ENCODE measurements around the gene SLC39A6.

Gene SLC39A6

DNA sequence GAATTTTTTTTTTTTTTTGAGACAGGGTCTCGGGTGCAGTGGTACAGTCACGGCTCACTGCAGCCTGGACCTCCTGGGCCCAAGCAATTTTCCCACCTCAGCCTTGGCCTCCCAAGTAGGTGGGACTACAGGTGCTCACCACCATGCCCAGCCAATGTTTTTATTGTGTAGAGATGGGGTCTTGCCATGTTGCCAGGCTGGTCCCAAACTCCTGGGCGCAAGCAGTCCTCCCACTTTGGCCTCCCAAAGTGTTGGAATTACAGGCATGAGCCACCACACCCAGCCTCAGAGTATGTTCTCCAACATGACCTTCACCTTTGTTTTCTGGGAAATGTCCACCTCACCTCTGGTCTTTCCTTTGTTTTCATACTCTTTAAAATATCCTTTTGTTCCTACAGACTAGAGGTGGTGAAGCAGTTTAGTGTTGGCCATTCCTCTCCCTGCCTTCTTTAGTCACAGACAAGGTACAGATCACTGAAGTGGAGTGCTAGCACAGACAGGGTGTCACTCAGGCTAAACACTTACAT lies 38.6 kb upstream of the SLC39A6 start:
- Histone ChIP-seq H3F3A (ENCODE audit: low read depth) (no peaks in the 10 kb centered on the region), H3K4me2 (ENCODE audit: low read depth, low read length, poor library complexity, severe bottlenecking) (no peak overlapping the region), H3K4me3 (ENCODE audit: low read length, poor library complexity, severe bottlenecking) (no peak overlapping the region), H3K27me3 (ENCODE audit: insufficient read depth, low read length, poor library complexity, severe bottlenecking) (no peaks in the 10 kb centered on the region), H3K79me2 (ENCODE audit: insufficient read depth, low read length) (no peaks in the 10 kb centered on the region), H3K36me3 (ENCODE audit: insufficient read depth, low read length) (peaks cover 79% of the 10 kb centered on the region), H3K9me2 (replicated peaks; ENCODE audit: low read depth, low read length) (no peaks in the 10 kb centered on the region), H3K9ac (ENCODE audit: low read depth, low read length, poor library complexity, severe bottlenecking) (no peak overlapping the region), H3K9me3 (ENCODE audit: insufficient read depth, low read depth, low read length) (no peaks in the 10 kb centered on the region), H2AFZ (ENCODE audit: low read length) (no peak overlapping the region), H4K20me1 (ENCODE audit: insufficient read depth, low read length, poor library complexity, severe bottlenecking) (no peaks in the 10 kb centered on the region), H3K4me1 (ENCODE audit: insufficient read depth, low read length, poor library complexity, severe bottlenecking) (no peaks in the 10 kb centered on the region)
- TF ChIP-seq, protein P1, sequence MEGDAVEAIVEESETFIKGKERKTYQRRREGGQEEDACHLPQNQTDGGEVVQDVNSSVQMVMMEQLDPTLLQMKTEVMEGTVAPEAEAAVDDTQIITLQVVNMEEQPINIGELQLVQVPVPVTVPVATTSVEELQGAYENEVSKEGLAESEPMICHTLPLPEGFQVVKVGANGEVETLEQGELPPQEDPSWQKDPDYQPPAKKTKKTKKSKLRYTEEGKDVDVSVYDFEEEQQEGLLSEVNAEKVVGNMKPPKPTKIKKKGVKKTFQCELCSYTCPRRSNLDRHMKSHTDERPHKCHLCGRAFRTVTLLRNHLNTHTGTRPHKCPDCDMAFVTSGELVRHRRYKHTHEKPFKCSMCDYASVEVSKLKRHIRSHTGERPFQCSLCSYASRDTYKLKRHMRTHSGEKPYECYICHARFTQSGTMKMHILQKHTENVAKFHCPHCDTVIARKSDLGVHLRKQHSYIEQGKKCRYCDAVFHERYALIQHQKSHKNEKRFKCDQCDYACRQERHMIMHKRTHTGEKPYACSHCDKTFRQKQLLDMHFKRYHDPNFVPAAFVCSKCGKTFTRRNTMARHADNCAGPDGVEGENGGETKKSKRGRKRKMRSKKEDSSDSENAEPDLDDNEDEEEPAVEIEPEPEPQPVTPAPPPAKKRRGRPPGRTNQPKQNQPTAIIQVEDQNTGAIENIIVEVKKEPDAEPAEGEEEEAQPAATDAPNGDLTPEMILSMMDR (conservative IDR thresholded peaks at IDR 0.05; ENCODE audit: low read length): no peak
- no peak for TF ChIP-seq EZH2phosphoT487 (IDR thresholded peaks at IDR 0.05; ENCODE audit: borderline replicate concordance)

DNA sequence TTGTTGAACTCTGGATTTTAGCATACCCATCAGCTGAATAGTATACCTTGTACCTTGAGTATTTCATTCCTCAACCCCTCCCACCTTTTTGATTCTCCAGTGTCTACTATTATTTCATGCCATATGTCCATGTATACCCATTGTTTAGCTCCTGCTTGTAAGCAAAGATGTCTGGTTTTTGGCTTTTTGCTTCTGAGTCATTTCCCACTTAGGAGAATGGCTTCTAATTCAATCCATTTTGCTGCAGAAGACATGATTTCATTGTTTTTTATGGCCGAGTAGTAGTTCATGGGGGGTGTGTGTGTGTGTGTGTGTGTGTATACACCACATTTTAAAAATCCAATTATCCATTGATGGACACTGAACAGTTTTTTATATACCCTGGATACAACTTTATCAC lies 33.8 kb upstream of the SLC39A6 start:
- no peak overlapping the region for H2AFZ ChIP-seq (ENCODE audit: low read length)
- H3K79me2 ChIP-seq (ENCODE audit: insufficient read depth, low read length): no peaks in the 10 kb centered on the region
- TF ChIP-seq EZH2phosphoT487 (IDR thresholded peaks at IDR 0.05; ENCODE audit: borderline replicate concordance): no peak
- H3K9ac ChIP-seq (ENCODE audit: low read depth, low read length, poor library complexity, severe bottlenecking): no peak overlapping the region
- no peaks in the 10 kb centered on the region for H3K9me3 ChIP-seq (ENCODE audit: insufficient read depth, low read depth, low read length)
- H3K4me1 ChIP-seq (ENCODE audit: insufficient read depth, low read length, poor library complexity, severe bottlenecking): no peaks in the 10 kb centered on the region
- no peak overlapping the region for H3K4me2 ChIP-seq (ENCODE audit: low read depth, low read length, poor library complexity, severe bottlenecking)
- H3K36me3 ChIP-seq (ENCODE audit: insufficient read depth, low read length): peaks cover 89% of the 10 kb centered on the region
- no peaks in the 10 kb centered on the region for H3K27me3 ChIP-seq (ENCODE audit: insufficient read depth, low read length, poor library complexity, severe bottlenecking)
- peaks cover 3% of the 10 kb centered on the region for H4K20me1 ChIP-seq (ENCODE audit: insufficient read depth, low read length, poor library complexity, severe bottlenecking)
- no peaks in the 10 kb centered on the region for H3K9me2 ChIP-seq (replicated peaks; ENCODE audit: low read depth, low read length)
- H3K4me3 ChIP-seq (ENCODE audit: low read length, poor library complexity, severe bottlenecking): no peak overlapping the region
- no peaks in the 10 kb centered on the region for H3F3A ChIP-seq (ENCODE audit: low read depth)

DNA sequence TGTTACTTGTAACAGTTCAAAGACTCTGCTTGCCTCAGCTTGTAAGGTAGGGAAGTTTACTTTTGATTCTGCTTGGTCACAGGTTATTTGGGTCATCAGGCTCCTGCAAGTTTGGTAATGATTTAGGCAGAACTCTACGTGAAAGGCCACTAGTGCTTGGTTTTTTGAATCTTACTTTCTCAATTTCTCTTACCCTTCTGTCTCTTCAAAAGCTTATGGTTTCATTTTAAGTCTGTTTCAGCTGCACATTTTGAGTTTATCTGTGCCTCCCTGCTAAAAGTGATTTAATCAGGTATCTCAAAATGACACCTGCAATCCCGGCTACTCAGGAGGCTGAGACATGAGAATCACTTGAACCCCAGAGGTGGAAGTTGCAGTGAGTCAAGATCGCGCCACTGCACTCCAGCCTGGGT lies 31.8 kb upstream of the SLC39A6 start:
- Histone ChIP-seq H3K79me2 (ENCODE audit: insufficient read depth, low read length) (no peaks in the 10 kb centered on the region), H3K4me2 (ENCODE audit: low read depth, low read length, poor library complexity, severe bottlenecking) (no peak overlapping the region), H3K27me3 (ENCODE audit: insufficient read depth, low read length, poor library complexity, severe bottlenecking) (no peaks in the 10 kb centered on the region), H3K9me2 (replicated peaks; ENCODE audit: low read depth, low read length) (no peaks in the 10 kb centered on the region), H3F3A (ENCODE audit: low read depth) (no peaks in the 10 kb centered on the region), H3K4me3 (ENCODE audit: low read length, poor library complexity, severe bottlenecking) (no peak overlapping the region), H3K9me3 (ENCODE audit: insufficient read depth, low read depth, low read length) (no peaks in the 10 kb centered on the region), H4K20me1 (ENCODE audit: insufficient read depth, low read length, poor library complexity, severe bottlenecking) (peaks cover 3% of the 10 kb centered on the region), H3K9ac (ENCODE audit: low read depth, low read length, poor library complexity, severe bottlenecking) (no peak overlapping the region), H3K36me3 (ENCODE audit: insufficient read depth, low read length) (peaks cover 95% of the 10 kb centered on the region), H2AFZ (ENCODE audit: low read length) (no peak overlapping the region), H3K4me1 (ENCODE audit: insufficient read depth, low read length, poor library complexity, severe bottlenecking) (no peaks in the 10 kb centered on the region)
- TF ChIP-seq, protein P1 (conservative IDR thresholded peaks at IDR 0.05; ENCODE audit: low read length): no peak
- no peak for TF ChIP-seq EZH2phosphoT487 (IDR thresholded peaks at IDR 0.05; ENCODE audit: borderline replicate concordance)

DNA sequence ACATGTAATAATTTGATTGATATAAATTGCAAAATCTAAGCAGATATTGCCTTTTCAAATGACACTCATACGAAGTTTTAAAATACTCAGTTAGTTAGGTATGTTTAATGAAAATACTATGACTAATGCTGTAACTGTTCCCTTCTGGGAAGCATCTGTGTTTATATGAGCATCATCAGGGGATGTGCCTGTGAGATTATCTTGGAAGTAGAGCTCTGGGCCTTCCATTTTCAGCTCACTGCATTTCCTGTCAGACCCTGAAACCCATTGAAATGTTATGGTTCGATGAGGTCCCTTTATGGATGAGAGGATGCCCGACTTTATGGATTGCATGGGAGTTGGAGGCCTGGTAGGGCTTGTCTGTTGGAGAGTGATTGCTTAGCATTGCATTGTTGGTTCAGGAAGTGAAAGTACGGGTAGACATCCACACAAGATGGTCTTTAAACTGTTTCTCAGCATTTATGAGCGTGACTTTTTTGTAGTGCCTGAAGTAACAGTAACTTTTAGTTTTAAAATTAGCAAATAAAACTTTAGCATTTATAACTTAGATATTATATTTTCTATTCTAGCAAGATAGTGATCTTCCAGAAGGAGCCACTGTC lies 29.2 kb upstream of the SLC39A6 start:
- no peak overlapping the region for H2AFZ ChIP-seq (ENCODE audit: low read length)

More for the DNA sequence above, 29.2 kb upstream of the SLC39A6 start:
- Histone ChIP-seq H3F3A (ENCODE audit: low read depth) (no peaks in the 10 kb centered on the region), H3K9me2 (replicated peaks; ENCODE audit: low read depth, low read length) (no peaks in the 10 kb centered on the region), H3K4me2 (ENCODE audit: low read depth, low read length, poor library complexity, severe bottlenecking) (no peak overlapping the region), H3K9ac (ENCODE audit: low read depth, low read length, poor library complexity, severe bottlenecking) (no peak overlapping the region), H3K4me3 (ENCODE audit: low read length, poor library complexity, severe bottlenecking) (no peak overlapping the region), H4K20me1 (ENCODE audit: insufficient read depth, low read length, poor library complexity, severe bottlenecking) (peaks cover 3% of the 10 kb centered on the region), H3K4me1 (ENCODE audit: insufficient read depth, low read length, poor library complexity, severe bottlenecking) (no peaks in the 10 kb centered on the region), H3K9me3 (ENCODE audit: insufficient read depth, low read depth, low read length) (no peaks in the 10 kb centered on the region), H3K79me2 (ENCODE audit: insufficient read depth, low read length) (no peaks in the 10 kb centered on the region), H3K27me3 (ENCODE audit: insufficient read depth, low read length, poor library complexity, severe bottlenecking) (no peaks in the 10 kb centered on the region), H3K36me3 (ENCODE audit: insufficient read depth, low read length) (peaks cover 93% of the 10 kb centered on the region; the same call in 1 of the 2 replicates)
- no peak for TF ChIP-seq EZH2phosphoT487 (IDR thresholded peaks at IDR 0.05; ENCODE audit: borderline replicate concordance)
- TF ChIP-seq, protein P1 (conservative IDR thresholded peaks at IDR 0.05; ENCODE audit: low read length): no peak

All from Loucy (cell line).